ENCODE results near the gene EPHA1.

- TF ChIP-seq, protein P1, sequence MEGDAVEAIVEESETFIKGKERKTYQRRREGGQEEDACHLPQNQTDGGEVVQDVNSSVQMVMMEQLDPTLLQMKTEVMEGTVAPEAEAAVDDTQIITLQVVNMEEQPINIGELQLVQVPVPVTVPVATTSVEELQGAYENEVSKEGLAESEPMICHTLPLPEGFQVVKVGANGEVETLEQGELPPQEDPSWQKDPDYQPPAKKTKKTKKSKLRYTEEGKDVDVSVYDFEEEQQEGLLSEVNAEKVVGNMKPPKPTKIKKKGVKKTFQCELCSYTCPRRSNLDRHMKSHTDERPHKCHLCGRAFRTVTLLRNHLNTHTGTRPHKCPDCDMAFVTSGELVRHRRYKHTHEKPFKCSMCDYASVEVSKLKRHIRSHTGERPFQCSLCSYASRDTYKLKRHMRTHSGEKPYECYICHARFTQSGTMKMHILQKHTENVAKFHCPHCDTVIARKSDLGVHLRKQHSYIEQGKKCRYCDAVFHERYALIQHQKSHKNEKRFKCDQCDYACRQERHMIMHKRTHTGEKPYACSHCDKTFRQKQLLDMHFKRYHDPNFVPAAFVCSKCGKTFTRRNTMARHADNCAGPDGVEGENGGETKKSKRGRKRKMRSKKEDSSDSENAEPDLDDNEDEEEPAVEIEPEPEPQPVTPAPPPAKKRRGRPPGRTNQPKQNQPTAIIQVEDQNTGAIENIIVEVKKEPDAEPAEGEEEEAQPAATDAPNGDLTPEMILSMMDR (IDR thresholded peaks at IDR 0.05), result no peak
- no peak for TF ChIP-seq POLR2A (IDR thresholded peaks at IDR 0.05)
Measured at GRCh38 chr7:143385891-143386781, 22.5 kb downstream of the EPHA1 start.
